Measurements from ENCODE around the gene POU1F1.
A peak's percentile ranks its signal among the peaks of the same experiment; 100 is the strongest.

The POU1F1 gene

DNA sequence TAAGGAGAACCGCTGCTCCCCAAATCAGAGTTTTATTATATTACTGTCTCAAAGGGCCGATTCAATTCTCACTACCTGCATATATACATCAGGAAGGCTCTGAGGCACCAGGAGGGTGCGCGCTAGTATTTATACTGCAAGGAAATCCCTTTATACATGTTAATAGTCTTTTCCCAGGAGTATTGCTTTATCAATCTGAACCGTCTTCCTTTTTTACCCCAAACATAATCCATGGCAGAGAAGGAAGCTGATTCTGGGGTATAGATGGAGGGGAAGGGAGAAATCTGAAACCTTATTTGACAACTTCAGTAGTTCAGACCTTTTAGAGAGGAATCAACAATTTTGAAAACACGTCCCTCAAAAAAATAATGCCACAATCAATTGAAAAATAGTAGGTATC lies at the start of gene POU1F1:
POU1F1 (minus strand) TSS at position 101 of the 400 bp plus-strand sequence. CDS start 122 bp downstream, outside the sequence.
- Histone ChIP-seq H3K36me3 (ENCODE audit: control insufficient read depth in 2 of 2, insufficient read depth in 1 of 2, low read length in 2 of 2) (no peaks in the 10 kb centered on the region), H3K9me3 (ENCODE audit: control insufficient read depth, insufficient read depth, low read depth, low read length) (no peaks in the 10 kb centered on the region), H3K4me3 (ENCODE audit: low read depth, low read length) (no peak within 1 kb of the TSS), H3K27ac (ENCODE audit: extremely low read depth, low read depth, low read length) (no peak within 1 kb of the TSS), H3K4me1 (ENCODE audit: control insufficient read depth, insufficient read depth, low read length) (no peaks in the 10 kb centered on the region)
- CTCF ChIA-PET: interaction anchor here (0.8 kb wide), 1 partner anchor 74 kb away, joined by 3 read pairs; no protein-coding TSS in a partner anchor
- TF ChIP-seq ZNF785 (tag by site-specific recombination; IDR thresholded peaks at IDR 0.05) (no peak), ZNF585B (tag by site-specific recombination; IDR thresholded peaks at IDR 0.05) (no peak), ZNF48 (tag by site-specific recombination; IDR thresholded peaks at IDR 0.05) (no peak), ZNF23 (tag by site-specific recombination; IDR thresholded peaks at IDR 0.05; ENCODE audit: borderline replicate concordance) (no peak), ZNF302 (tag by site-specific recombination; IDR thresholded peaks at IDR 0.05; ENCODE audit: low read depth) (no peak), ZNF555 (tag by site-specific recombination; conservative IDR thresholded peaks at IDR 0.05) (no peak), ZNF624 (tag by site-specific recombination; IDR thresholded peaks at IDR 0.05) (no peak), ZNF394 (tag by site-specific recombination; IDR thresholded peaks at IDR 0.05; ENCODE audit: borderline replicate concordance) (no peak), PBX3 (CRISPR knock-in tag; IDR thresholded peaks at IDR 0.05) (no peak), ZFP41 (tag by site-specific recombination; IDR thresholded peaks at IDR 0.05; ENCODE audit: borderline replicate concordance) (no peak)
- POLR2A ChIA-PET: no interaction called here

DNA sequence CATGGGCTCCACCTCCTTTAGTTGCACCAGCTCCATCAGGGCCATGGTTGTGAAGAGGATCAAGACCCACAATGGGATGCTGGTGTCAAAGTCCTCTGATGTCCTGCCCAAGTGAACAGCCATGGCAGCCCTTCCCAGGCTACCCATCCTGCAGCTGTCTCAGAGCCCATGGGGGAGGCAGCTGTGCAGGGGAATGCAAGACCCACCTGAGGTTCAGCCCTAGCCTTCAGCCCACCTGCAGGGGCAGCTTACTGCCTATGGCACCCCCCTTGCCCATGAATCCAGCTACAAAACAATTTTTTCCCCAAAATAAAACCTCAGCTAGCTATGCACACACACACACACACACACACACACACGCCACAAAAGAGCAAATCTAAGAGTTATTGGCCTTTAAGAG lies 48.2 kb upstream of the POU1F1 start:
- Histone ChIP-seq H3K4me3 (ENCODE audit: low read depth, low read length) (no peak overlapping the region), H3K9me3 (ENCODE audit: control insufficient read depth, insufficient read depth, low read depth, low read length) (no peaks in the 10 kb centered on the region), H3K36me3 (ENCODE audit: control insufficient read depth in 2 of 2, insufficient read depth in 1 of 2, low read length in 2 of 2) (no peaks in the 10 kb centered on the region), H3K4me1 (ENCODE audit: control insufficient read depth, insufficient read depth, low read length) (no peaks in the 10 kb centered on the region), H3K27ac (ENCODE audit: extremely low read depth, low read depth, low read length) (no peak overlapping the region)
- CTCF ChIA-PET: no interaction called here
- POLR2A ChIA-PET: no interaction called here
- TF ChIP-seq ZNF792 (tag by site-specific recombination; IDR thresholded peaks at IDR 0.05): no peak
- no peak for TF ChIP-seq ZNF10 (tag by site-specific recombination; IDR thresholded peaks at IDR 0.05)
- TF ChIP-seq ZNF626 (tag by site-specific recombination; IDR thresholded peaks at IDR 0.05): no peak
- TF ChIP-seq, protein P1, sequence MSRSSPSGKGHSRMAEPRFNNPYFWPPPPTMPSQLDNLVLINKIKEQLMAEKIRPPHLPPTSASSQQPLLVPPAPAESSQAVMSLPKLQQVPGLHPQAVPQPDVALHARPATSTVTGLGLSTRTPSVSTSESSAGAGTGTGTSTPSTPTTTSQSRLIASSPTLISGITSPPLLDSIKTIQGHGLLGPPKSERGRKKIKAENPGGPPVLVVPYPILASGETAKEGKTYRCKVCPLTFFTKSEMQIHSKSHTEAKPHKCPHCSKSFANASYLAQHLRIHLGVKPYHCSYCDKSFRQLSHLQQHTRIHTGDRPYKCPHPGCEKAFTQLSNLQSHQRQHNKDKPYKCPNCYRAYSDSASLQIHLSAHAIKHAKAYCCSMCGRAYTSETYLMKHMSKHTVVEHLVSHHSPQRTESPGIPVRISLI (tag by site-specific recombination; IDR thresholded peaks at IDR 0.05): no peak

GRCh38 chr3:87320756-87321626 lies 44.6 kb upstream of the POU1F1 start:
- POLR2A ChIA-PET: no interaction called here
- Histone ChIP-seq H3K4me3 (ENCODE audit: low read depth, low read length) (no peak overlapping the region), H3K27ac (ENCODE audit: extremely low read depth, low read depth, low read length) (no peak overlapping the region), H3K4me1 (ENCODE audit: control insufficient read depth, insufficient read depth, low read length) (no peaks in the 10 kb centered on the region), H3K36me3 (ENCODE audit: control insufficient read depth in 2 of 2, insufficient read depth in 1 of 2, low read length in 2 of 2) (no peaks in the 10 kb centered on the region), H3K9me3 (ENCODE audit: control insufficient read depth, insufficient read depth, low read depth, low read length) (no peaks in the 10 kb centered on the region)
- CTCF ChIA-PET: no interaction called here
- peak; percentile 74 for TF ChIP-seq ZIC2 (tag by site-specific recombination; IDR thresholded peaks at IDR 0.05)
- TF ChIP-seq ZNF501 (tag by site-specific recombination; IDR thresholded peaks at IDR 0.05): no peak
- TF ChIP-seq, protein P2, sequence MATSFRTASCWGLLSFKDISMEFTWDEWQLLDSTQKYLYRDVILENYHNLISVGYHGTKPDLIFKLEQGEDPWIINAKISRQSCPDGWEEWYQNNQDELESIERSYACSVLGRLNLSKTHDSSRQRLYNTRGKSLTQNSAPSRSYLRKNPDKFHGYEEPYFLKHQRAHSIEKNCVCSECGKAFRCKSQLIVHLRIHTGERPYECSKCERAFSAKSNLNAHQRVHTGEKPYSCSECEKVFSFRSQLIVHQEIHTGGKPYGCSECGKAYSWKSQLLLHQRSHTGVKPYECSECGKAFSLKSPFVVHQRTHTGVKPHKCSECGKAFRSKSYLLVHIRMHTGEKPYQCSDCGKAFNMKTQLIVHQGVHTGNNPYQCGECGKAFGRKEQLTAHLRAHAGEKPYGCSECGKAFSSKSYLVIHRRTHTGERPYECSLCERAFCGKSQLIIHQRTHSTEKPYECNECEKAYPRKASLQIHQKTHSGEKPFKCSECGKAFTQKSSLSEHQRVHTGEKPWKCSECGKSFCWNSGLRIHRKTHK (tag by site-specific recombination; IDR thresholded peaks at IDR 0.05): no peak
- TF ChIP-seq SCRT1 (tag by site-specific recombination; IDR thresholded peaks at IDR 0.05; ENCODE audit: borderline replicate concordance): 0 out of 2 replicates have a peak, but pooled peaks have one; percentile 11
- TF ChIP-seq ZNF843 (tag by site-specific recombination; IDR thresholded peaks at IDR 0.05): no peak
- no peak for TF ChIP-seq SETDB1 (IDR thresholded peaks at IDR 0.05; ENCODE audit: insufficient read length, low read length)
- TF ChIP-seq, protein P3, sequence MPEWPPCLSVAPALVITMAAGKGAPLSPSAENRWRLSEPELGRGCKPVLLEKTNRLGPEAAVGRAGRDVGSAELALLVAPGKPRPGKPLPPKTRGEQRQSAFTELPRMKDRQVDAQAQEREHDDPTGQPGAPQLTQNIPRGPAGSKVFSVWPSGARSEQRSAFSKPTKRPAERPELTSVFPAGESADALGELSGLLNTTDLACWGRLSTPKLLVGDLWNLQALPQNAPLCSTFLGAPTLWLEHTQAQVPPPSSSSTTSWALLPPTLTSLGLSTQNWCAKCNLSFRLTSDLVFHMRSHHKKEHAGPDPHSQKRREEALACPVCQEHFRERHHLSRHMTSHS (tag by site-specific recombination; IDR thresholded peaks at IDR 0.05): no peak
- peak; percentile 61 for TF ChIP-seq ZNF335 (tag by site-specific recombination; conservative IDR thresholded peaks at IDR 0.05)
- TF ChIP-seq ZNF768 (tag by site-specific recombination; IDR thresholded peaks at IDR 0.05): no peak
- no peak for TF ChIP-seq SP2 (tag by site-specific recombination; IDR thresholded peaks at IDR 0.05)

Measured in HEK293 (cell line).